Mesothelial cell of epicardium (in vitro differentiated cells): Measurements from ENCODE around the gene FGF12. TPM values are rescaled to one million over a fixed set of nuclear protein-coding genes. Genes with fewer than 3 reads are reported as not detected.
"Not testable (repeated sequence)": the region's sequence is repeated elsewhere in the genome, so short reads cannot be mapped to it uniquely, and the experiment has no call there.

ENCODE experiments used
- DNase-seq, 2 experiments: peaks; one replicate each; pipeline ENCODE4 v3.0.0; 2021; ENCODE audit warnings: low spot score in 2 of 2; ENCODE audit not compliant: unreplicated experiment in 2 of 2
- H3K27ac Mint-ChIP-seq: 2 replicates; pipeline ENCODE4 v1.8.0; 2021; ENCODE audit warnings: mixed read lengths
- H3K27me3 Mint-ChIP-seq: 2 replicates; pipeline ENCODE4 v1.8.0; 2021; ENCODE audit warnings: low read depth, mixed read lengths
- H3K36me3 Mint-ChIP-seq: 2 replicates; pipeline ENCODE4 v1.8.0; 2021; ENCODE audit warnings: mixed read lengths
- H3K4me1 Mint-ChIP-seq: 2 replicates; pipeline ENCODE4 v1.8.0; 2021; ENCODE audit warnings: mixed read lengths
- H3K4me3 Mint-ChIP-seq: 2 replicates; pipeline ENCODE4 v1.8.0; 2021; ENCODE audit warnings: mild to moderate bottlenecking, moderate library complexity, mixed read lengths
- H3K9me3 Mint-ChIP-seq: 2 replicates; pipeline ENCODE4 v1.8.0; 2021; ENCODE audit warnings: mixed read lengths
- total RNA-seq: library from RNA; stranded (reverse); gene quantifications from 3 replicates; pipeline ENCODE4 v1.2.1, GENCODE V29; 2021
- TF ChIP-seq, protein P1 (sequence below): fragments of 200-600 bp; sonication (generic); IDR thresholded peaks from one replicate; pipeline ENCODE4 v1.5.0; 2021; ENCODE audit warnings: antibody characterized with exemption; ENCODE audit not compliant: unreplicated experiment

Gene FGF12
- total RNA-seq, result 0.97 to 1.2 TPM (median 1.0 TPM) in 3 replicates

DNA sequence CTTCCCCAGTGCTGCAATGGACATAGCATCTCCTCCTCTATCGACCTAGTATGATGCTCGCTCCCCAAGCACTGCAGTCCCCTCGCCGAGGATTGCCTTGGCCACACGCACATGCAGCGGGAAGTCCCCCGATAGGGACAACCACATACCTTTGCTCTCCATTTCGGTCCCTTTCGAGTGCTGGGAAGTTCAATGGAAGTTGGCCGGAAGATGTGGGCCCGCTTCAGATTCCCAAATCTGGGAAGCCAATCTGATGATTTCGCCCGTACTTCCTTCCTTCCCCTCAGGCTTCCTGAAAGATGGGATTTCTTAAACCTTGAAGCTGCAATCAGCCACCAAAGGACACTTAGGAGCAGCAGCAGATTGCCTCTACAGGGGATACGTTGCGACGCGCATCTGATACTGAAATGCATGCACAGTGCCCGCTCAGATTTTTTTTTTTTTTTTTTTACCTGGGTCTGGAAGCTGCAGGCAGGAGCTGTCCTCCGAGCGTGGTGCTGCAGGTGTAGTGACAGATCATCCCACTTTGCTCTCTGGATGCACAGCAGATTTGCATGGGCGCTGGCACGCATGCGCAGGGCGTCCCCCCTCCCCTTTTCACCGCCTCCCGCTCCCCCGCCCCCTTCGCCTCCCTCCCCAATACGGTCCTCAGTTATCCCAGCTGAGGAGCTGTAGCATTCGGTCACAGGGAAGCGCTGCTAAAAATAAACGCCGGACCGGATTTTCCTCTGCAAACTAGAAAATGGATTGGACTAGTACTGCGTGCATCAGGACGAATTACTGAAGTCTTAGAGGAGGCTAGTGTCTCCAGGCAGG, at the start of gene FGF12:
Gene FGF12, minus strand, starts transcription at position 510 of the 816 bp plus-strand sequence.
- Mint-ChIP-seq H3K4me1 (peaks cover 13% of the 10 kb centered on the region), H3K9me3 (no peaks in the 10 kb centered on the region), H3K4me3 (peak within 1 kb of the TSS; percentile 54), H3K36me3 (no peaks in the 10 kb centered on the region), H3K27me3 (peaks cover 50% of the 10 kb centered on the region), H3K27ac (no peak within 1 kb of the TSS)
- DNase-seq, result peak; percentile 70 to 82
- TF ChIP-seq, protein P1, sequence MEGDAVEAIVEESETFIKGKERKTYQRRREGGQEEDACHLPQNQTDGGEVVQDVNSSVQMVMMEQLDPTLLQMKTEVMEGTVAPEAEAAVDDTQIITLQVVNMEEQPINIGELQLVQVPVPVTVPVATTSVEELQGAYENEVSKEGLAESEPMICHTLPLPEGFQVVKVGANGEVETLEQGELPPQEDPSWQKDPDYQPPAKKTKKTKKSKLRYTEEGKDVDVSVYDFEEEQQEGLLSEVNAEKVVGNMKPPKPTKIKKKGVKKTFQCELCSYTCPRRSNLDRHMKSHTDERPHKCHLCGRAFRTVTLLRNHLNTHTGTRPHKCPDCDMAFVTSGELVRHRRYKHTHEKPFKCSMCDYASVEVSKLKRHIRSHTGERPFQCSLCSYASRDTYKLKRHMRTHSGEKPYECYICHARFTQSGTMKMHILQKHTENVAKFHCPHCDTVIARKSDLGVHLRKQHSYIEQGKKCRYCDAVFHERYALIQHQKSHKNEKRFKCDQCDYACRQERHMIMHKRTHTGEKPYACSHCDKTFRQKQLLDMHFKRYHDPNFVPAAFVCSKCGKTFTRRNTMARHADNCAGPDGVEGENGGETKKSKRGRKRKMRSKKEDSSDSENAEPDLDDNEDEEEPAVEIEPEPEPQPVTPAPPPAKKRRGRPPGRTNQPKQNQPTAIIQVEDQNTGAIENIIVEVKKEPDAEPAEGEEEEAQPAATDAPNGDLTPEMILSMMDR, result no peak

DNA sequence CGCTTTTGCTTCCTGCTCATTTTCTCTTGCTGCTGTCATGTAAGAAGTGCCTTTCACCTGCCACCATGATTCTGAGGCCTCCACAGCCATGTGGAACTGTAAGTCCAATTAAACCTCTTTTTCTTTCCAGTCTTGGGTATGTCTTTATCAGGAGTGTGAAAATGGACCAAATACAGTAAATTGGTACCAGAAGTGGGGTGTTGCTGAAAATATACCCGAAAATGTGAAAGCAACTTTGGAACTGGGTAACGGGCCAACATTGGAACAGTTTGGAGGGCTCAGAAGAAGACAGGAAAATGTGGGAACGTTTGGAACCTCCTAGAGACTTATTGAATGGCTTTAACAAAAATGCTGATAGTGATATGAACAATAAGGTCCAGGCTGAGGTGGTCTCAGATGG, 47.0 kb upstream of the FGF12 start:
- H3K27me3 Mint-ChIP-seq, H3K27ac Mint-ChIP-seq, H3K4me3 Mint-ChIP-seq, DNase-seq, H3K36me3 Mint-ChIP-seq, H3K4me1 Mint-ChIP-seq: not testable (repeated sequence)
- peaks cover 18% of the 10 kb centered on the region for H3K9me3 Mint-ChIP-seq

DNA sequence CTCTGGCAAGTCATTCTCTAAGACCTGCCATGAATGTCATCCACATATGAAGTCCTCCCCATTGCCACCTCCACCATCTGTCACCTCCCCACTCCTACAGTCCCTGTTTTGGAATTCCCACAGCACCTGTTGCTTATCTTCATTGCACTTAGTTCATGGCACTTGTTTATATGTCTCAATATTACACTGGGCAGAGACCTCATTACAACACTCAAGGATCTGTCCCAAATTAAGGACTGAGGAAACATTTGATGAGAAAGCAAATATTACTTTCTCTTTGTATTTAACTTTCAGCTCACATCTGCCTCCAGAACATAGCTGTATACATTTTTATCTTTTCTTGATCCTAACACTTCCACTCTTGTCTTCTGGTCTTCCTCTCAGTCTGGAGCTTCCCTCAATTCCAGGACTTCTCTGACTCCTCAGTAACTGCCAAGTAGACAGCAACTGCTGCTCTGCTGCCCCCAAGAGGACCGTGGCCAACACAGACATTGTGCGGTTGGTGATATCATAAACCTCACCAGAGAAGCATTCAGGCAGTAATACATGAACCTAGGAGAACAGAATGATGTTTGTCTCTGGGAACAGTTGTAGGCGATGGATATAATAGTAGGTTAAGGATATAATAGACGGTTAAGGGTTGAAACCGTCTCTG, 45.0 kb upstream of the FGF12 start:
- Mint-ChIP-seq H3K9me3 (peaks cover 18% of the 10 kb centered on the region), H3K4me3 (no peak overlapping the region), H3K36me3 (peaks cover 4% of the 10 kb centered on the region), H3K27me3 (peaks cover 9% of the 10 kb centered on the region), H3K27ac (no peak overlapping the region), H3K4me1 (no peaks in the 10 kb centered on the region)
- TF ChIP-seq, protein P1, result no peak
- DNase-seq, result no peak

DNA sequence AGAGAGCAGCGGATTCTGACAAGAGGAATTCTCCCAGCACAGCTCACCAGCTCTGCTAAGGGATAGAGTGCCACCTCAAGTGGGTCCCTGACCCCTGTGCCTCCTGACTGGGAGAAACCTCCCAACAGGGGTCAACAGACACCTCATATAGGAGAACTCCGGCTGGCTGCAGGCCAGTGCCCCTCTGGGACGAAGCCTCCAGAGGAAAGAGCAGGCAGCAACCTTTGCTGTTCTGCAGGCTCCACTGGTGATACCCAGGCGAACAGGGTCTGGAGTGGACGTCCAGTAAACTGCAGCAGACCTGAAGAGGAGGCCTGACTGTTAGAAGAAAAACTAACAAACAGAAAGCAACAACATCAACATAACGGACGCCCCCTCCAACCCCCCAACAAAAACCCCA, 31.3 kb upstream of the FGF12 start:
- no peak for DNase-seq
- Mint-ChIP-seq H3K4me1 (no peaks in the 10 kb centered on the region), H3K27me3 (no peaks in the 10 kb centered on the region), H3K27ac (no peak overlapping the region), H3K4me3 (no peak overlapping the region), H3K9me3 (peaks cover 17% of the 10 kb centered on the region), H3K36me3 (no peaks in the 10 kb centered on the region)
- TF ChIP-seq, protein P1, result no peak

DNA sequence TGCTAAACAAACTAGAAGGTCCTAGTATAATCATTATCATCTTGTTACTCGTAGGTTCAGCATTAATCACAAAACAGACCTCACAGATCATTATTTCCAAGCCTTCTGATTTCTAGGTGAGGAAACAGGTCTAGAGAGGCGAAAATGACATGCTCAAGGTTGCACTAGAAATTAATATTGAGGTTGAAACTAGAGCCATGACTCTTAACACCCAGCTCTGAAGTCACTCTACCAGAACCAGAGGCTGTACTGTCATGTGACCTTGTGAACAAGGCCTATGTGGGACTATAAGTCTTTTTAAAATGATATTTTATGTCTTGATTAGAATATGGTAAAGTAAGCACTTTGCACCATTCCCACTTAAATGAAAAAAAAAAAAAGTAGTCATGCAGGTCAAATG, 23.8 kb upstream of the FGF12 start:
- TF ChIP-seq, protein P1, result no peak
- Mint-ChIP-seq H3K27me3 (no peaks in the 10 kb centered on the region), H3K4me3 (no peak overlapping the region), H3K9me3 (no peaks in the 10 kb centered on the region), H3K4me1 (peaks cover 4% of the 10 kb centered on the region), H3K36me3 (no peaks in the 10 kb centered on the region), H3K27ac (no peak overlapping the region)
- DNase-seq, result no peak

DNA sequence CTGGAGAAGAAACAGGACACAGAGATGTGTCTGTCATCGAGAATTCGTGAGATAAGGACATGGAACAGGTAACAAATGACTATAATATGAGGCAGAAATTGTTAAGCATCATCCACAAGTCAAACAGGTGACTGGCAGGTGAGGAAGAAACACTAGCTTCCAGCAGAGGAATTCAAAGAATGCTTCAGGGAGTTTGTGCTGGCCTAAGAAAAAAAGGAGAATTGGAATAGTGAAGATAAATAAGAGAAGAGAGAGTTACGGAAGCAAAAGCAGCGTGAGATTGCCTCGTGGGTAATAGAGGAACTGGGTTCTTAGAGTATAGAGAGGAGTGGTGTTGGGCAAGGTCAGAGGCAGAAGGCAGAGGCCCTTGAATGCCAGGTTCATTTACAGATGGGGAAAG, 22.9 kb upstream of the FGF12 start:
- H3K27ac Mint-ChIP-seq, result no peak overlapping the region
- TF ChIP-seq, protein P1, result no peak
- H3K9me3 Mint-ChIP-seq, result no peaks in the 10 kb centered on the region
- DNase-seq, result no peak
- peaks cover 4% of the 10 kb centered on the region for H3K4me1 Mint-ChIP-seq
- no peaks in the 10 kb centered on the region for H3K27me3 Mint-ChIP-seq
- H3K36me3 Mint-ChIP-seq, result no peaks in the 10 kb centered on the region
- H3K4me3 Mint-ChIP-seq, result no peak overlapping the region
